ENCODE results near the gene EPHA1.
A peak's percentile ranks its signal among the peaks of the same experiment; 100 is the strongest.

The EPHA1 gene

GRCh38 chr7:143356414-143357050 is 52.1 kb downstream of the EPHA1 start (continued):
- no peak for TF ChIP-seq ZNF561 (tag by site-specific recombination; IDR thresholded peaks at IDR 0.05; ENCODE audit: borderline replicate concordance)
- TF ChIP-seq ZFP37 (tag by site-specific recombination; IDR thresholded peaks at IDR 0.05) = no peak
- no peak for TF ChIP-seq SALL2 (tag by site-specific recombination; IDR thresholded peaks at IDR 0.05; ENCODE audit: borderline replicate concordance)
- TF ChIP-seq ZNF274 (IDR thresholded peaks at IDR 0.05; ENCODE audit: low read length) = no peak
- TF ChIP-seq ZNF274 (tag by site-specific recombination; IDR thresholded peaks at IDR 0.05; ENCODE audit: borderline replicate concordance) = no peak
- TF ChIP-seq ZNF518A (tag by site-specific recombination; conservative IDR thresholded peaks at IDR 0.05; ENCODE audit: low read depth) = no peak
- TF ChIP-seq ZBTB21 (tag by site-specific recombination; IDR thresholded peaks at IDR 0.05) = no peak
- TF ChIP-seq ZSCAN18 (tag by site-specific recombination; IDR thresholded peaks at IDR 0.05) = no peak
- TF ChIP-seq REST (tag by site-specific recombination; IDR thresholded peaks at IDR 0.05) = no peak
- TF ChIP-seq ZNF530 (tag by site-specific recombination; IDR thresholded peaks at IDR 0.05; ENCODE audit: low read depth) = no peak

GRCh38 chr7:143355450-143356385 is 52.9 kb downstream of the EPHA1 start:
- H3K9me3 ChIP-seq (ENCODE audit: control insufficient read depth, insufficient read depth, low read depth, low read length) = no peaks in the 10 kb centered on the region
- no peak overlapping the region for H3K4me3 ChIP-seq (ENCODE audit: low read depth, low read length)
- no peak for TF ChIP-seq ZBTB48 (tag by site-specific recombination; IDR thresholded peaks at IDR 0.05)
- 0 out of 2 replicates have a peak, but pooled peaks have one; percentile 25 for TF ChIP-seq ZBTB11 (tag by site-specific recombination; conservative IDR thresholded peaks at IDR 0.05; ENCODE audit: low read depth)
- peaks cover 0 to 32% of the 10 kb centered on the region in 2 experiments; a peak in 1 of 3 replicates for H3K36me3 ChIP-seq (ENCODE audit: control insufficient read depth in 2 of 2, insufficient read depth in 1 of 2, low read length in 2 of 2)
- no peaks in the 10 kb centered on the region for H3K4me1 ChIP-seq (ENCODE audit: control insufficient read depth, insufficient read depth, low read length)
- no peak overlapping the region for H3K27ac ChIP-seq (ENCODE audit: extremely low read depth, low read depth, low read length)
- ChIA-PET POLR2A (interaction anchor here (0.7 kb wide), 1 partner anchor 38 kb away, joined by 3 read pairs; no protein-coding TSS in a partner anchor), CTCF (interaction anchor here (0.6 to 2.0 kb wide), 5 partner anchors 10 to 624 kb away, joined by 3 to 8 read pairs (median 4); no protein-coding TSS in a partner anchor)

Measured in HEK293 (cell line).